Stimulated activated naive CD4-positive, alpha-beta T cell treated with Interleukin-2 at 50 U/mL for 16 hours (primary cell): Measurements from ENCODE around the gene MIPEP.
"Not testable (repeated sequence)": the region's sequence is repeated elsewhere in the genome, so short reads cannot be mapped to it uniquely, and the experiment has no call there.

Experiments used
- DNase-seq: peaks from one replicate; lab custom pipeline; 2025; lab: John Stamatoyannopoulos, UW

MIPEP gene

GRCh38 chr13:23889615-23890607, 711 bp upstream of the MIPEP start:
- DNase-seq: no peak

- not testable (repeated sequence) for DNase-seq
Observed at GRCh38 chr13:23884361-23884760, 4.8 kb downstream of the MIPEP start.

- DNase-seq: no peak
Observed at GRCh38 chr13:23883255-23883654, 5.9 kb downstream of the MIPEP start.

- not testable (repeated sequence) for DNase-seq
Observed at GRCh38 chr13:23881402-23881800, 7.8 kb downstream of the MIPEP start.

GRCh38 chr13:23880493-23881401, 8.5 kb downstream of the MIPEP start:
- not testable (repeated sequence) for DNase-seq

- DNase-seq: no peak
Observed at GRCh38 chr13:23877286-23877685, 11.9 kb downstream of the MIPEP start.

GRCh38 chr13:23876265-23876664, 12.9 kb downstream of the MIPEP start:
- DNase-seq: no peak

- DNase-seq: no peak
Observed at GRCh38 chr13:23871616-23872220, 17.5 kb downstream of the MIPEP start.

GRCh38 chr13:23870356-23871140, 18.7 kb downstream of the MIPEP start:
- no peak for DNase-seq

GRCh38 chr13:23868521-23868920, 20.7 kb downstream of the MIPEP start:
- no peak for DNase-seq

- DNase-seq: no peak
Observed at GRCh38 chr13:23867027-23867491, 22.1 kb downstream of the MIPEP start.

GRCh38 chr13:23866420-23867026, 22.7 kb downstream of the MIPEP start:
- DNase-seq: no peak

- DNase-seq: no peak
Observed at GRCh38 chr13:23865906-23866305, 23.3 kb downstream of the MIPEP start.

- no peak for DNase-seq
Observed at GRCh38 chr13:23865026-23865425, 24.2 kb downstream of the MIPEP start.

GRCh38 chr13:23861310-23861709, 27.9 kb downstream of the MIPEP start:
- no peak for DNase-seq

- no peak for DNase-seq
Observed at GRCh38 chr13:23859904-23860303, 29.3 kb downstream of the MIPEP start.

- DNase-seq: no peak
Observed at GRCh38 chr13:23859455-23859854, 29.7 kb downstream of the MIPEP start.

GRCh38 chr13:23858546-23858945, 30.7 kb downstream of the MIPEP start:
- DNase-seq: no peak

- DNase-seq: no peak
Observed at GRCh38 chr13:23856008-23856750, 33.0 kb downstream of the MIPEP start.

- DNase-seq: no peak
Observed at GRCh38 chr13:23855360-23855759, 33.8 kb downstream of the MIPEP start.
